ENCODE data around the gene MPPE1.

DNA sequence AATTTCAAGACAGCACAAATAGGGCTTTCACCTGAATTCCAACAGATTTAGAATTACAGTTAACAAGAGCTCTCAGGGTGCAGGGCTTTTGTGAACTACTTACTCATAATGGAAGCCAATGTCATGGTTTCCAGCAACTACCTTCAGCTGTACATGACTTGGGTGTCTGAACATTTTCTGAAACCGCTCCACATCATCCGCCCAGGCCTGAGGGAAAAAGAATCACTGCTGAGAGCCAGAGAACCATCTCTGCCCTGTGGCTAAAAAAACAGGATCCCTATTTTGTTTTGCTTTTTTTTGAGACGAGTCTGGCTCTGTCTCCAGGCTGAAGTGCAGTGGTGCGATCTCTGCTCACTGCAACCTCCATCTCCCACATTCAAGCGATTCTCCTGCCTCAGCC is 18.8 kb downstream of the MPPE1 start:
- TF ChIP-seq, protein P1, sequence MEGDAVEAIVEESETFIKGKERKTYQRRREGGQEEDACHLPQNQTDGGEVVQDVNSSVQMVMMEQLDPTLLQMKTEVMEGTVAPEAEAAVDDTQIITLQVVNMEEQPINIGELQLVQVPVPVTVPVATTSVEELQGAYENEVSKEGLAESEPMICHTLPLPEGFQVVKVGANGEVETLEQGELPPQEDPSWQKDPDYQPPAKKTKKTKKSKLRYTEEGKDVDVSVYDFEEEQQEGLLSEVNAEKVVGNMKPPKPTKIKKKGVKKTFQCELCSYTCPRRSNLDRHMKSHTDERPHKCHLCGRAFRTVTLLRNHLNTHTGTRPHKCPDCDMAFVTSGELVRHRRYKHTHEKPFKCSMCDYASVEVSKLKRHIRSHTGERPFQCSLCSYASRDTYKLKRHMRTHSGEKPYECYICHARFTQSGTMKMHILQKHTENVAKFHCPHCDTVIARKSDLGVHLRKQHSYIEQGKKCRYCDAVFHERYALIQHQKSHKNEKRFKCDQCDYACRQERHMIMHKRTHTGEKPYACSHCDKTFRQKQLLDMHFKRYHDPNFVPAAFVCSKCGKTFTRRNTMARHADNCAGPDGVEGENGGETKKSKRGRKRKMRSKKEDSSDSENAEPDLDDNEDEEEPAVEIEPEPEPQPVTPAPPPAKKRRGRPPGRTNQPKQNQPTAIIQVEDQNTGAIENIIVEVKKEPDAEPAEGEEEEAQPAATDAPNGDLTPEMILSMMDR (conservative IDR thresholded peaks at IDR 0.05; ENCODE audit: low read length) = no peak
- no peak for TF ChIP-seq EZH2phosphoT487 (IDR thresholded peaks at IDR 0.05; ENCODE audit: borderline replicate concordance, low read depth, low read length)

All from OCI-LY7 (cell line).